Right cardiac atrium (tissue), 5 donors: ENCODE measurements around the gene CCDC69. TPM values are rescaled to one million over a fixed set of nuclear protein-coding genes. Genes with fewer than 3 reads are reported as not detected.
"Not testable (repeated sequence)": the region's sequence is repeated elsewhere in the genome, so short reads cannot be mapped to it uniquely, and the experiment has no call there.

Source experiments
- ATAC-seq, 2 donors: fragments of 200-7000 bp; cut with Tn5 transposase; one replicate each; pipeline versions ENCODE4 v1.8.0 to v1.9.1; 2020; ENCODE audit warnings: moderate library complexity in 2 of 2, mild to moderate bottlenecking in 1 of 2
- DNase-seq, 3 donors: peaks; one replicate each; pipeline ENCODE4 v3.0.0-alpha.2; 2020
- H3K27ac ChIP-seq: one replicate; pipeline ENCODE4 v1.5.1; 2013; ENCODE audit warnings: mild to moderate bottlenecking, low read length, control low read depth, moderate library complexity
- H3K27me3 ChIP-seq: one replicate; pipeline ENCODE4 v1.6.1; 2013; ENCODE audit not compliant: control insufficient read depth, insufficient read depth
- H3K4me1 ChIP-seq: one replicate; pipeline ENCODE4 v1.6.1; 2013; ENCODE audit warnings: low read length; ENCODE audit not compliant: control insufficient read depth, insufficient read depth
- H3K4me3 ChIP-seq: one replicate; pipeline ENCODE4 v1.5.1; 2013; ENCODE audit warnings: low read length, control low read depth
- H3K9me3 ChIP-seq: one replicate; pipeline ENCODE4 v1.6.1; 2013; ENCODE audit warnings: low read length; ENCODE audit not compliant: control insufficient read depth
- WGBS: extraction: QIAGEN DNeasy Blood & Tissue Kit; methylation state at CpG from one replicate; pipeline ENCODE4 v1.1.7; 2013; 5-methylcytosine and 5-hydroxymethylcytosine counted together
- intact Hi-C, 4 donors: fragments of 100-400 bp; cut with DNase I; formaldehyde crosslinking; loops; one replicate each; pipeline versions ENCODE4 v1.11.0 to v1.14.0; 2022 to 2023
- polyA plus RNA-seq: library from polyadenylated mRNA; stranded (reverse); fragments of 200-250 nt; gene quantifications from one replicate; pipeline ENCODE4 v1.2.3, GENCODE V29; 2013
- total RNA-seq, 4 donors: library from RNA; stranded (reverse); fragmentation: NEBNext Ultra II Directional; extraction: Animal tissue kit (Norgen Biotek cat#: 25700); gene quantifications; one replicate each; pipeline ENCODE4 v1.2.1, GENCODE V29; 2021
- donor health status: healthy with polysubstance abuse.
- donor health status: DM: no; HTN: yes; CAD: no.
- donor health status: DM: no; HTN: no; CAD: no.
- donor health status: DM: no; HTN: yes; CAD: no; lungs with severe emphysema.
- donor health status: DM: yes; HTN: yes; CAD: no.

CCDC69 gene
- total and polyA plus RNA-seq, 5 donors, result 167 to 244 (median 191) TPM

DNA sequence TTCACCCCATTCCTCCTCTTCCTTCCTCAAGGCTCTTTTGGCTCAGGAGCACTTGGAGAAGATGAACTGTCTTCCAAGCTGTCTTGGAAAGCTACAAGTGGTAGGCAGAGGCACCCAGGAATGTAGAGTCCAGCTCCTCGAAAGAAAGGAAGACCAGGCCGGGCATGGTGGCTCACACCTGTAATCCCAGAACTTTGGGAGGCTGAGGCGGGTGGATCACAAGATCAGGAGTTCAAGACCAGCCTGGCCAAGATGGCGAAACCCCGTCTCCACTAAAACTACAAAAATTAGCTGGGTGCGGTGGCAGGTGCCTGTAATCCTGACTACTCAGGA is 11.3 kb upstream of the CCDC69 start:
- ATAC-seq, H3K27me3 ChIP-seq, H3K4me3 ChIP-seq, H3K4me1 ChIP-seq, DNase-seq, H3K9me3 ChIP-seq: not testable (repeated sequence)
- 95% methylated on average over 6 of the region's 6 CpGs for WGBS
- peak overlapping the region; percentile 92 for H3K27ac ChIP-seq
- intact Hi-C loops, result loop anchor here in 3 of 4 donors (5.0 to 10.0 kb wide), 5 partner anchors 60 to 180 kb away; no protein-coding TSS in a partner anchor

DNA sequence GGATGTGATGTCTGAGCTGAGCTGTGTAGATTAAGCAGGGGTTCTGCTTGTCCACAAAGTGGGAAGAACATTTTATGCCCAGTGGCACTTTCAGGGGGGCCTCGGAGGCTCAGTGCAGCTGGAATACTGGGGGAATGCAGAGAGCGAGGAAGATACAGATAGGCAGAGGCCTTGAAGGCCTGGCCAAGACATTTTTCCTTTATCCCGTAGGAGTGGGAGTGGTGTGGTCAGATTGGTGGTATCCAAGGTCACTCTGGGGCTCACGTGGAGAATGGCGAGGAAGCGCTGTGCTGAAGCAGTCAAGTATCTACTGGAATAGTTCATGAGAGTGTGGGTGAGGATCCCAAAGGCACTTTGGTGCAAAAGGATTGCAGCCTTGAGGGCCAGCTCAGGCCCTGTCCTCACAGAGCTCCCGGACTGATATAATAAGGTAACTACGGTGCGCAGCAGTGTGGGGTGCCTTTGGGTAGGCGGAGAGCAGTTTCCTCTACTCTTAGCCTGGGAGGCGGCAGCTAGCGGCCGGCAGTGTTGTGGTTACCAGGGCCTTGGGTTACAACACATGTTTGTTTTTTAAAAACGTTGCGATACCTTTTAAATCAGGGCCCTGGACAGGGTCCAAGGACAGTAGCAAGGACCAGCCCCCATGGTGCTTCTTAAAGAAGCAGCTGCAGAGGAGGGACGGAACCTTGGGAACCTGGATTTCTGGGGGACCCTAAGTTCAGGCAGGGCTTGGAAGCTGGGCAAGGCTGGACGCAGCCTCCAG is 10.8 kb upstream of the CCDC69 start:
- Histone ChIP-seq H3K4me1 (peaks cover 7% of the 10 kb centered on the region), H3K9me3 (no peaks in the 10 kb centered on the region), H3K4me3 (no peak overlapping the region), H3K27me3 (no peaks in the 10 kb centered on the region), H3K27ac (peak overlapping the region; percentile 92)
- ATAC-seq (peak; percentile 88 to 90), DNase-seq (peak; percentile 82 to 91 (median 88))
- WGBS, result 15% methylated on average over 17 of the region's 17 CpGs
- intact Hi-C loops, result loop anchor here in 3 of 4 donors (5.0 to 10.0 kb wide), 5 partner anchors 60 to 180 kb away; no protein-coding TSS in a partner anchor

GRCh38 chr5:151233616-151234085 is 9.8 kb upstream of the CCDC69 start:
- H3K27ac ChIP-seq, result no peak overlapping the region

GRCh38 chr5:151231359-151231758 is 7.5 kb upstream of the CCDC69 start:
- Histone ChIP-seq H3K27ac (no peak overlapping the region), H3K4me3 (no peak overlapping the region), H3K9me3 (no peaks in the 10 kb centered on the region), H3K27me3 (no peaks in the 10 kb centered on the region), H3K4me1 (peaks cover 7% of the 10 kb centered on the region)
- ATAC-seq (no peak), DNase-seq (no peak)
- intact Hi-C loops, result loop anchor here in 3 of 4 donors (10.0 kb wide), 3 partner anchors 57 to 177 kb away; no protein-coding TSS in a partner anchor

More at GRCh38 chr5:151233616-151234085, 9.8 kb upstream of the CCDC69 start:
- no peaks in the 10 kb centered on the region for H3K27me3 ChIP-seq
- DNase-seq (no peak), ATAC-seq (no peak)
- WGBS, result 80% methylated on average over 8 of the region's 8 CpGs
- intact Hi-C loops, result loop anchor here in 3 of 4 donors (10.0 kb wide), 3 partner anchors 59 to 179 kb away; no protein-coding TSS in a partner anchor
- peaks cover 7% of the 10 kb centered on the region for H3K4me1 ChIP-seq
- no peak overlapping the region for H3K4me3 ChIP-seq
- H3K9me3 ChIP-seq, result no peaks in the 10 kb centered on the region

- peak in 1 of 2 donors; percentile 36 for ATAC-seq
- intact Hi-C loops, result loop anchor here in 3 of 4 donors (10.0 kb wide), 3 partner anchors 55 to 175 kb away; no protein-coding TSS in a partner anchor
Observed at GRCh38 chr5:151230048-151230680, 6.3 kb upstream of the CCDC69 start.

DNA sequence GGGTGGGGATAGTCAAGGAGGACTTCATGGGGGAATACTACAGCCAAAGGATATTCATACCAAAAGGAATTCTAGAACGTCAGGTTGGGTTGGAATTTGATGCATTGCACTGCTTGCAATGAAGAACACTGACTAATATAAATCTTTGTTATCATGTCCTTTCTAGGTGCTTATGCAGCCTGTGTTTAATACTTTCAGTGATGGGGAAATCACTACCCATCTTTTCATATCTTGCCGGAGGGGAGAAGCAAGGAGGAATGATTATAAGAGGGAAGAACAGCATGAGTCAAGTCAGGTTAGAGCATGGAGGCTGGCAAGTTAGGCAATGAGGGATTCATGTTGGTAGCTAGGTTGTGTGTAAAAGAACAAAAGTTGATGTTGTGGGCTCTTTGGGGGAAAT is 5.1 kb upstream of the CCDC69 start:
- DNase-seq (no peak), ATAC-seq (no peak)
- no peaks in the 10 kb centered on the region for H3K9me3 ChIP-seq
- no peaks in the 10 kb centered on the region for H3K27me3 ChIP-seq
- intact Hi-C loops, result no loop called here
- WGBS, result 79% methylated on average over 2 of the region's 2 CpGs
- no peak overlapping the region for H3K4me3 ChIP-seq
- H3K27ac ChIP-seq, result no peak overlapping the region
- H3K4me1 ChIP-seq, result no peaks in the 10 kb centered on the region

More at GRCh38 chr5:151230048-151230680, 6.3 kb upstream of the CCDC69 start:
- 59% methylated on average over 6 of the region's 6 CpGs for WGBS
- H3K27me3 ChIP-seq, result no peaks in the 10 kb centered on the region
- H3K4me1 ChIP-seq, result peaks cover 6% of the 10 kb centered on the region
- peak overlapping the region; percentile 53 for H3K27ac ChIP-seq
- no peaks in the 10 kb centered on the region for H3K9me3 ChIP-seq
- H3K4me3 ChIP-seq, result no peak overlapping the region
- no peak for DNase-seq

DNA sequence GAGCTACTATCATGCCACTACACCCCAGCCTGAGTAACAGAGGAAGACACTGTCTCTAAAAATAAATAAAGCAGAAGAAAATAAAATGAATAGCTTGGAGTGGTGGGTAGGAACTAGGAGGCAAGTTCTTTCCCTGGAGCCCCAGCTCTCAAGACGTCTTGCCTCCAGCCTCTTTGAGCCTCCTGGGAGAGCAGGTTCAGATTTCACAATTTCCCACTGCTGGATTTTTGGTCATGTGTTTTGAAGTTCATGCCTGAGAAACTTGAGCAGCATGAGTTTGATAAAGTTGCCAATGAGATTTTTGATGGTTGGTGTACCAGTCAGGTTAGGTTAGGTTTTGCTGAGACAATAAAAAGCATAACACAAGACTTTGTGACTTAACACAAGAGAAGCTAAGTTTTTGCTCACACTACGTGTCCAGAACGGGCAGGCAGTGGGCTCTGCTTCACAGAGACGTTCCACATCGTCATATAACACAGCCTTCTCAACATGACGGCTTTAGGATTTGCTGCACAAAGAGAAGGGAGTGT is 4.1 kb upstream of the CCDC69 start:
- ATAC-seq (no peak), DNase-seq (no peak)
- no peaks in the 10 kb centered on the region for H3K9me3 ChIP-seq
- H3K4me1 ChIP-seq, result no peaks in the 10 kb centered on the region
- no peak overlapping the region for H3K4me3 ChIP-seq
- WGBS, result 88% methylated on average over 6 of the region's 6 CpGs
- H3K27ac ChIP-seq, result no peak overlapping the region
- intact Hi-C loops, result no loop called here
- no peaks in the 10 kb centered on the region for H3K27me3 ChIP-seq

- H3K4me1 ChIP-seq, result peaks cover 20% of the 10 kb centered on the region
- no peaks in the 10 kb centered on the region for H3K27me3 ChIP-seq
- no peaks in the 10 kb centered on the region for H3K9me3 ChIP-seq
- WGBS, result 77% methylated on average over 5 of the region's 5 CpGs
- no peak for ATAC-seq
- DNase-seq, result no peak
- H3K27ac ChIP-seq, result no peak overlapping the region
- intact Hi-C loops, result no loop called here
- no peak overlapping the region for H3K4me3 ChIP-seq
Observed at GRCh38 chr5:151225475-151225874, 1.6 kb upstream of the CCDC69 start.

- DNase-seq, result no peak
- no peaks in the 10 kb centered on the region for H3K27me3 ChIP-seq
- H3K4me1 ChIP-seq, result peaks cover 21% of the 10 kb centered on the region
- no peaks in the 10 kb centered on the region for H3K9me3 ChIP-seq
- intact Hi-C loops, result no loop called here
- ATAC-seq, result no peak
- no peak overlapping the region for H3K27ac ChIP-seq
- WGBS, result 98% methylated on average over 4 of the region's 4 CpGs
- H3K4me3 ChIP-seq, result no peak overlapping the region
Observed at GRCh38 chr5:151225071-151225470, 1.2 kb upstream of the CCDC69 start.

- WGBS, result 82% methylated on average over 6 of the region's 6 CpGs
- Histone ChIP-seq H3K4me1 (peaks cover 21% of the 10 kb centered on the region), H3K27ac (no peak overlapping the region), H3K9me3 (no peaks in the 10 kb centered on the region), H3K27me3 (no peaks in the 10 kb centered on the region), H3K4me3 (peak overlapping the region; percentile 88)
- ATAC-seq (no peak), DNase-seq (no peak)
- intact Hi-C loops, result no loop called here
Observed at GRCh38 chr5:151224372-151224771, 480 bp upstream of the CCDC69 start.
